GM04503 (cell line): ENCODE data around the gene RASSF1.
"Not testable (repeated sequence)": the region's sequence is repeated elsewhere in the genome, so short reads cannot be mapped to it uniquely, and the experiment has no call there.

Experiments used
- DNase-seq: peaks from one replicate; pipeline ENCODE4 v3.0.0-alpha.2; 2012; ENCODE audit warnings: low read depth

RASSF1 gene

DNA sequence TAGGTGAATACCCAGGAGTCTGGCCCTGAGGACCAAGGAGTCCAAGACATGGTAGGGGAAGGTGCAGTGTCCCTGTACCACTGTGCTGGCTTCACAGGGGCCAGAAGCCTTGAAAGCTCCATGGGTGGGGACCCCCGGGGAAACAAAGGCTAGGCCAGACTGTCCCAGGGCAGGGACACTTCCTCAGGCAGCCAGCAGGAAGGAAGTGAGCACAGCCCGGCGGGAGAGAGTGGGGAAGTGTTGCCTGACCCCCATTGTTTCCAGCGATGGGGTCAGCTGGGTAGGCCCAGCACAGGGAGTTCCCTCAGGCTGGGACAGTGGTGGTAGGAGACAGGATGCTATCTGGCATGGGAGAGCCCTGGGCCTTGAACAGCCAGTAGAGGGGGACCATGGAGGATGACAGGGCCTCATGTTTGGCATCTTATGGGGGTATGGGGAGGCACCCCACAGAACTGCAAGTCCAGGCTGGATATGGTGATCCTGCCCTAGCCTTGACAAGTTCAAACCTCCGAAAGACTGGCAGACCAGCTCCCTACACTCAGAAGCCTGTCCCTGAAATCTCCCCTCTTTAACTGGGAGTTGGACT is 16.9 kb downstream of the RASSF1 start:
- no peak for DNase-seq

GRCh38 chr3:50323092-50323600 is 17.5 kb downstream of the RASSF1 start:
- DNase-seq = no peak

DNA sequence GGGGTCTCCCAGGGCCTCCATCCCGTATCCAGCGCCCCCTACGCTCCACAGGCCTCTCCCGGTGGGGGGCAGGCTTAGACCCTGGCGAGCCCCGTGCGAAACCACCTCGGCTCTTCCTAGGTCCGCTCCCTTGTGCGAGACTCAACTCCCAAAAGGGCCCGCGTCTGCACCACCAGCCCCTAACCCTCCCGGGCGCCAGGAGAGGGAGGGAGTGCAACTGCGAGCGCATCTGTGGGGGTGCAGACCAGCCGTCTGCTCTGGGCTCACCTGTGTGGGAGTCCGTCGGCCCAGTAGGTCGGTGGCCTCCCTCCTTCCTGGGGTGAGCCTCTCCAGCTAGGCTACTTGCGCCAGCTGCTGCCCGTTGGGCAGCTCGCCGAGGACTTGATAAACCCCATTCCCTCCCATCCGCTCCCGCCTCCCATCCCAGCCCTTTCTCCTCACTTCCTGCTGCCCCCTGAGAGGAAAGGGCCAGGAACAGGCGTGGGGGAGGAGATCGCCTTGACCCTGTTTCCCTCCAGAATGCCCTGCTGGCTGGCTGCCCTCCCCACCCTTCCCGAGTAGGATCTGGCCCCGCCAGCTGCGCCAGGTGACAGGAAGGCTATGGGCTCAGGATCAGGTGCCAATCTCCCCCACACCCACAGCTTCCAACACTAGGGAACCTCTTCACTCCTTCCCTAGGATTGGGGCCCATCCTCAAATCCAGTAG is 18.1 kb downstream of the RASSF1 start, which contains the start of gene HYAL2:
Gene HYAL2, minus strand, starts transcription at position 360 of the 706 bp plus-strand sequence. CDS start 2,256 bp downstream, outside the sequence.
- no peak for DNase-seq

DNA sequence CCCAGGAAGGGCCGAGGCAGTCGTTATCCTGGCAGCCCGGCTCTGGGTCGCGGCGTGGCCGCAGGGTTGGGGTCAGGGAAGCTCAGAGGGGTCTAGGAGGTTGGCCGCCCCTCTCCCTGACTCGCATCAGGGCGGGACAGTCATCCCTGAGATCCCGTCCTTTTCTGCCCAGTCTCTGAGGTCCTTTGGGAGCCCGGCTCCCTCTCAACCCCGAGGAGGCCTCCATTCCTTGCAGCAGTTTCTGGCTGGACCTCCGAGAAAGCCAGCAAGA is 18.6 kb downstream of the RASSF1 start:
- no peak for DNase-seq

DNA sequence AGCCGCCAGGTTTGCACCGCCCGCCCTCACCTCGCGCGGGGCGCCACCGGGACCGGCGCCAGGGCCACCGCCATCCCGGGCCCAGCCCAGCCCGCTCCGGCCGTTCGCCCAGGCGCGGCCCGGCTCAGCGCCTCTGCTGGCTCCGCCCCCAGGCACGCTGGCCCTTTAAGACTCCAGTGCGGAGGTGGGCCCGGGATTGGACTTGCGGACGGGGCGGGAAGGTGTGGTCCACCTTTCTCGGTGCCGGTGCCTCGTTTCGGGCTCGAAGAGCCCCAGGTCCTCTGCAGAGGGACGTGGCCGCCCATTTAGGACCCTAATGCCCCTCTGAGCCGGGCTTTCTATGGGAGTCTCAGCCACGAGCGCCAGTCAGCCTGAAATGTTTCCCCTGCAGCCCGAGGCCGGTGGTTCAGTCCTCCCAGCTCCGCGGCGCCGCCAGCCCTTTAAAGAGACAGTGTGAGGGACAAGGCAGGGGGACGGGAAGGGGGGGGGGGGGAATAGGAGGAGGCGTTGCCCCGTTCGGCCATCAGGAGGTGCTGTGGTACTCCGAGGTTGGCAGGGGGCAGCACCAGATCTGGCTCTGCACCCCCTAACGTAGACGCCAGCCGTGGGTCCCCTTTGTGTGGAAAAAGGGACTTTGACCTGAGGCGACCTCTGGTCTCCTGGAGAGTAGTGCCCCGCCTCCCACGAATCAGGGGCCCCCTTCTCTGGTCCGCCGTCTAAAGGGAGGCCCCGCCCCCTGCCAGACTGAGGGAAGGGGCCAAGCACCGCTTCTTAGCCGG is 19.1 kb downstream of the RASSF1 start:
- no peak for DNase-seq

- DNase-seq = no peak
Measured at GRCh38 chr3:50320853-50321335, 19.7 kb downstream of the RASSF1 start.

GRCh38 chr3:50319894-50320625 is 20.6 kb downstream of the RASSF1 start:
- no peak for DNase-seq

- DNase-seq = no peak
Measured at GRCh38 chr3:50319181-50319893, 21.3 kb downstream of the RASSF1 start.

GRCh38 chr3:50318615-50319014 is 22.0 kb downstream of the RASSF1 start:
- no peak for DNase-seq

- no peak for DNase-seq
Measured at GRCh38 chr3:50318163-50318562, 22.5 kb downstream of the RASSF1 start.

GRCh38 chr3:50317300-50317699 is 23.3 kb downstream of the RASSF1 start:
- DNase-seq = no peak

- DNase-seq = no peak
Measured at GRCh38 chr3:50316657-50317242, 23.9 kb downstream of the RASSF1 start.

DNA sequence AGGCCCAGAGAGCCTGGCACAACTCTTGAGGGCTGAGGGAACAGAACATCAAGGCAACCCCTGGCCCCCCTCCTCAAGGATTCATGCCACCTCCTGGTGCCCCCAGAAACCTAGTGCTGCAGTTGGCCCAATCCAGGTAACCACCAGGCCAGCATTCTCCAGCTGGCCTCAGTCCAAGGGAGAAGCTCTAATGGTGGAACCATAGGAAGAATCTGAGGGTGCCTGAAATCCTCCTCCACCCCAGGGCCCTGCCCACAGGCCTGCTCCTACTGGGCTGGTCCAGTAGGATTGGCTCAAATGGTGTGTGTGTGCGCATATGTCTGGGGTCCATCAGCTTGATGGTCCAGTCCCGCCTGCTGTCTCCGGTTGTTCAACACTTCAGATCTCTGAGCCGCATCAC is 25.8 kb downstream of the RASSF1 start:
- no peak for DNase-seq

GRCh38 chr3:50314342-50314741 is 26.3 kb downstream of the RASSF1 start:
- DNase-seq = no peak

- not testable (repeated sequence) for DNase-seq
Measured at GRCh38 chr3:50312041-50312440, 28.6 kb downstream of the RASSF1 start.

GRCh38 chr3:50304601-50305000 is 36.0 kb downstream of the RASSF1 start:
- no peak for DNase-seq

DNA sequence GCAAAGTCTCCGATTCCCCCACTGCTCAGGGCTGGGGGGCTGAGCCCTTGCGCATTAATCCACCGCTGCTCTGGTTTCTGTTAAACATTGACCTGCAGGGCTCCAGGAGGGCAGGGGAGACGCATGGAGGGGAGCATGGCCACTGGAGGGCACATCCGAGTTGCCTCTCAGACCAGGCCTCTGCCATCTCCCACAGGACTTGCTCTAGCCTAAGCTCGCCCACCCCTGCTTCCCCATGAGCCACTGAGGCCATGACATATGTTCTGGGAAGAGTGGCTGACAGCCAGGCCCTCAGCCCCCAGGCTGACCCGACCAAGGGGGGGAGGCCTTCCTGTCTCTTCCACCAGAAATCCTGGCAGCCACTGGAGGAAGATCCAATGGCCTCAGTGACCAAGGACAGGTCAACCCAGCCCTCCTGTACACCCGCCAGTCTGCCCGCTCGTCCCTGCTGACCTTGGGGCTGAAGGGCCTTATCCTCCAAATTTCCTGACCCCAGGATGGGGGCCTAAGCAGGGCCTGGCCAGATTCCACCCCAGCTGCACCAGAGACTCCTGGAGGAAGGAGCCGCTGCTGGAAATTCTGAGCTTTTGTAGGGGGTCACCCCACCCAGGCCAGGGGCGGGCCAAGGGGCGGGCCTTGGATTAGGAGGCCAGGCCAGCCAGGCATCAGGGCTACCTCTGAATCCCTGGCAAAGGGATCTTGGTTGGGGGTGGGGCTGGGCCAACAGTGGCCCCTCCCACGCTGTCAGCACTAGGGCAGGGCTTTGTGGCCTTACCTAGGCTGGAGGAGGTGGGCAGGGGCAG is 37.4 kb downstream of the RASSF1 start, which contains the start of gene HYAL1:
Gene HYAL1, minus strand, starts transcription at position 562 of the 803 bp plus-strand sequence. CDS start 618 bp downstream, outside the sequence.
- no peak for DNase-seq

GRCh38 chr3:50302095-50303012 is 38.3 kb downstream of the RASSF1 start:
- DNase-seq = no peak

GRCh38 chr3:50300681-50301254 is 39.9 kb downstream of the RASSF1 start:
- DNase-seq = no peak
